Measurements from ENCODE around the gene AKAP8L. TPM values are rescaled to one million over a fixed set of nuclear protein-coding genes. Genes with fewer than 3 reads are reported as not detected.
"Not testable (repeated sequence)": the region's sequence is repeated elsewhere in the genome, so short reads cannot be mapped to it uniquely, and the experiment has no call there.

The AKAP8L gene
- total RNA-seq, 1 donor from 2014 or later = 91.4 TPM

DNA sequence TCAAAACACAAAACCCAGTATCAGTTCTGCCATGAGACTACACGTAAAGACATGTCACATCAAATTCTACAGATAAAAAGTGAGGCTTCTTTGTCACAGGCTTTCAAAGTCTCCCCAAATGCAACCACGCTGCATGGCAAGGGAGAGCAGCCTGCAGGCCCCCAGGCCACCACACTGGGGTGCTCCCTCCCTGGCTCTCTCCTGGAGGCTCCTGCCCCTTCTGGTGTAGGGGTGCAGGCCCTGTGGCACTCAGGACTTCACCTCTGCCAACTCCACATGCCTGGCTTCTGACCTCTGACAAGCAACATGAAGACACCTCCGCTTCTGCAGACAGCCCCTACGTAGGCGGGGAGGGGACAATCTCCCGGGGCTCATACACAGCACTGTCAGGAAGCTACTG, 53.5 kb downstream of the AKAP8L start:
- intact Hi-C loops (cut with micrococcal nuclease) = no loop called here

DNA sequence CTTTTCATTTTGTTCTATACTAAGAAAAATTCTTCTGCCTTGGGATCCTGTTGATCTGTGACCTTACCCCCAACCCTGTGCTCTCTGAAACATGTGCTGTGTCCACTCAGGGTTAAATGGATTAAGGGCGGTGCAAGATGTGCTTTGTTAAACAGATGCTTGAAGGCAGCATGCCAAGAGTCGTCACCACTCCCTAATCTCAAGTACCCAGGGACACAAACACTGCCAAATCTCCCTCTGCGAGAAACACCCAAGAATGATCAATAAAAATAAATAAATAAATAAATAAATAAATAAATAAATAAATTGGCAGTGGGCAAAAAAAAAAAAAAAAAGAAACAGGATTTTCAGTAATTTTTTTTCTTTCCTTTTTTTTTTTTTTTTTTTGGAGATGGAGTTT, 55.0 kb downstream of the AKAP8L start:
- intact Hi-C loops (cut with micrococcal nuclease) = not testable (repeated sequence)

DNA sequence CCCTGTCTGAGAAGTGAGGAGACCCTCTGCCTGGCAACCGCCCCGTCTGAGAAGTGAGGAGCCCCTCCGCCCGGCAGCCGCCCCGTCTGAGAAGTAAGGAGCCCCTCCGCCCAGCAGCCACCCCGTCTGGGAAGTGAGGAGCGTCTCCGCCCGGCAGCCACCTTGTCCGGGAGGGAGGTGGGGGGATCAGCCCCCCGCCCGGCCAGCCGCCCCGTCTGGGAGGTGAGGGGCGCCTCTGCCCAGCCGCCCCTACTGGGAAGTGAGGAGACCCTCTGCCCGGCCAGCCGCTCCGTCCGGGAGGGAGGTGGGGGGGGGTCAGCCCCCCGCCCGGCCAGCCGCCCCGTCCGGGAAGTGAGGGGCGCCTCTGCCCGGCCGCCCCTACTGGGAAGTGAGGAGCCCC, 55.7 kb downstream of the AKAP8L start:
- intact Hi-C loops (cut with micrococcal nuclease) = not testable (repeated sequence)

DNA sequence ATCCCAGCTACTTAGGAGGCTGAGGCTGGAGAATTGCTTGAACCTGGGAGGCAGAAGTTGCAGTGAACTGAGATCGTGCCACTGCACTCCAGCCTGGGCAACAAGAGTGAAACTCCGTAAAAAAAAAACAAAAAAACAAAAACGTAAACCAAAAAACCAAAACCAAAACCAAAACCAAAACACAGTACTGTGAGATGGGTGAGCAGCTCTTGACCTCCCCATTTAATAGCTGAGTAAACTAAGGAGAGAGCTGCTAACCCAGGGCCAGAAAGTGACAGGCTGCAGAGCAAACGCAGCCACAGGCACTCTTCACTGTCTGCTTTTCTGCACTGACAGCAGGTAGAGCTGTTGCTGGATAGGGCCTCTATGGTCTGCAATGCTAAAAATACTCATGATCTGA, 58.8 kb downstream of the AKAP8L start:
- intact Hi-C loops (cut with micrococcal nuclease) = not testable (repeated sequence)

DNA sequence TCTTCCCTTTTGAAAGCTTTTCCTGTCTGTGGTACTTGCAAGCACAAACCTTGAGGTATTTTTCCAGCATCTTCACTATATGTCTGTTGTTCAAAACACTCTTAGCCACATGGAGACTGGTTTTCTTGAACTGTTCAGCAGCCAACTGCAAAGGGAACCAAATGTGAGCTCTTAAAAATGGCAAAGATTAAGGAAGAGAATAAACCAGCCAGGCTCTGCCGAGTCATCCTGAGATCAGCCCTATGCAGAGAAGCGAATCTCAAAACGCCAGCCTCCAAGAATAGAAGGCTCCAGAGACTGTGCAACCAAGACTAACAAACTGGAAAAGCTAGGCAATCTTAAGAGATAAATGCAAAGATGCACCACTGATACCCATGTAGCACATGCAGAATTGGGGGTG, 59.9 kb downstream of the AKAP8L start:
- intact Hi-C loops (cut with micrococcal nuclease) = no loop called here

DNA sequence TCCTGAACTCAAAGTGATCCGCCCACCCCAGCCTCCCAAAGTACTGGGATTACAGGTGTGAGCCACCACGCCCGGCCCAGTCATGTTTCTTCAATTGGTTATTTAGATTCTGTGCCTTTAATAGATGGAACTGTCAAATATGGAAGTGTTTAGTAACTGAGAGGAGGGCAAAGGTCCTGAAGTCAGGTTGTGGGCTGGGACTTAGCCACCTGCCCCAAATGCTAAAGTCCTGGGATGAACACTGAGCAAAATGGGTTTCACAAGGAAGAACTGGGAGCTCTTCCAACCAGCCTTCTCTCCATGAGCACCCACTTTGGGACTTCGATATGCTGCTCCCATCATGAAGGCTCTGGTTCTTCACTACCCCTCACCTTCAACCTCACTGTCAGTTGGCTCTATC, 60.9 kb downstream of the AKAP8L start:
- intact Hi-C loops (cut with micrococcal nuclease) = no loop called here

DNA sequence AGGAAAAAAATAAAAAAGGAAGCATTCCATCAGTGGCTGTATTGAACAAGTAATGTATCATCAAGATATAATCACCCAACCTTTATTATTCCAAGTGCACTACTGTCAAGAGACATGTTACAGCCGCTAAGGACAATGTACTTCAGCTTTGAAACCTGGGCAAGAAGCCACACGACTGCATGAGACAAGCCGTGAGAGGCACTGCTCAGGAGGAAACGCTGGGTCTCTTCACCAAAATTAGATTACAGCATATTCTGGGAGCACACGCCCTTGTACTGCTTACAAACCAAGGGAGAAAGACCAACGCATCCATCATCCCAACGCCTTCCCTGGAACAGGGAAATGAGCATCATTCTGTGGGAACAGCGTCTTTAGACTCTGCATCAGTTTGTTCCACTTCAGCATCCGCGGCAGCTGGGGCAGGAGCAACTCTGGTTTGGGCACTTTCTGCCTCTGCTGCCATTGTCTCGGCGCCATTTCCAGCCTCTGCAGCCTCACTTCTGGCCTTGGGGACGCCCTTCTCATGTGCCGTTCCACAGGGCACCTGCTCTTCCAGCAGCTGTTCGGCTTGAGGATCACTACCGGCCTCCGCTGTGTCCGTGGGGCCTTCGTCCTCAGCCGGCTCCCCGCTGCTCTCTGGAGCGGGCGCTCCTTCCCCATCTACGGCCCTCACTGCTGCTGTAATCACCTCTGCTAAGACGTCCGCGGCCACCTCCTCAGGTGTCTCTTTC, 64.1 kb downstream of the AKAP8L start:
- intact Hi-C loops (cut with micrococcal nuclease) = no loop called here

DNA sequence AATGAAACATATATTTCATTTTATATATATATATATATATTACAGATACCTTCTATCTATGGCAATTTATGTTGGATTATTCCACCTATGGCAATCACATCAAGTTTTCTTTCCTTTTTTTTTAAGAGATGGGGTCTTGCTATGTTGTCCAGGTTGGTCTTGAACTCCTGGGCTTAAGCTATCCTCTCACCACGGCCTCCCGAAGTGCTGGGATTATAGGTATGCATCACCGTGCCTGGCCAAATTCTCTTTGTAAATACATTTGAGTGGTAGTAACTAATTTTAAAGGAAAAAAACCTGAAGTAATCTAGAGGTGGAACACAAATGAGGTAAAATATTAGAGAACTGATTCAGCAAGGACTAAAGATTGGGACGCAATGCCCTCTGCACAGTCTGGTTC, 64.9 kb downstream of the AKAP8L start:
- intact Hi-C loops (cut with micrococcal nuclease) = no loop called here

DNA sequence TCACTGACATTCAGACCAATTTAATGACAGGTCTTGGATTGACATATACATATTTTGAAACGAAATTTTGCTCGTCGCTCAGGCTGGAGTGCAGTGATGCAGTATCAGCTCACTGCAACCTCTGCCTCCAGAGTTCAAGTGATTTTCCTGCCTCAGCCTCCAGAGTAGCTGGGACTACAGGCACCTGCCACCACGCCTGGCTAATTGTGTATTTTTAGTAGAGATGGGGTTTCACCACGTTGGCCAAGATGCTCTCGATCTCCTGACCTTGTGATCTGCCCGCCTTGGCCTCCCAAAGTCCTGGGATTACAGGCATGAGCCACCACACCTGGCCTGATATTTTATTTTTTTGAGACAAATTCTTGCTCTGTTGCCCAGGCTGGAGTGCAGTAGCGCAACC, 66.3 kb downstream of the AKAP8L start:
- intact Hi-C loops (cut with micrococcal nuclease) = not testable (repeated sequence)

DNA sequence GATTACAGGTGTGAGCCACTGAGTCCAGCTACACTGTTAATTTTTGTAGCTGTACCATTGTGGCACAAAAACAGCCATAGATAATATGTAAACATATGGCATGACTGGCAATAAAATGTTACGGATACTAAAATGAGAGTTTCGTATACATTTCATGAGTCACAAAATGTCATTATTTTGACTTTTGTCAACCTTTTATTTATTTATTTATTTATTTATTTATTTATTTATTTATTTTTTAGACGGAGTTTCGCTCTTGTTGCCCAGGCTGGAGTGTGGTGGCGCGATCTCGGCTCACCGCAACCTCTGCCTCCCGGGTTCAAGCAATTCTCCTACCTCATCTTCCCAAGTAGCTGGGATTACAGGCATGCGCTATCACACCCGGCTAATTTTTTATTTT, 77.5 kb downstream of the AKAP8L start:
- intact Hi-C loops (cut with micrococcal nuclease) = not testable (repeated sequence)

DNA sequence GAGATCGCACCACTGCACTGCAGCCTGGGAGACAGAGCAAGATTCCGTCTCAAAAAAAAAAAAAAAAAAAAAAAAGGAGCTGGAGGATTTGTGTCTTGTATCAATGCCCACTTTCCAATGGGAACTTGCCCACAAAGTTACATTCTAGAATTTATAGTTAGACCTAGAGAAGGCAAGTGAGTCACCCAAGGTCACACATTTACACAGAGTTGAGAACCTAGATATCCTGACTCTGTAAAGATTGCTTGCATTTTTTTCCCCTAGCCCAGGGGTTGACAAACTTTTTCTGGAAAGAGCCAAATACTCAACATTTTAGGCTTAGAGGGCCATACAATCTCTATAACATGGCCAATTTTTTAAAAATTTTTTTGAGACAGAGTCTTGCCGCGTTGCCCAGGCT, 78.7 kb downstream of the AKAP8L start:
- intact Hi-C loops (cut with micrococcal nuclease) = no loop called here

DNA sequence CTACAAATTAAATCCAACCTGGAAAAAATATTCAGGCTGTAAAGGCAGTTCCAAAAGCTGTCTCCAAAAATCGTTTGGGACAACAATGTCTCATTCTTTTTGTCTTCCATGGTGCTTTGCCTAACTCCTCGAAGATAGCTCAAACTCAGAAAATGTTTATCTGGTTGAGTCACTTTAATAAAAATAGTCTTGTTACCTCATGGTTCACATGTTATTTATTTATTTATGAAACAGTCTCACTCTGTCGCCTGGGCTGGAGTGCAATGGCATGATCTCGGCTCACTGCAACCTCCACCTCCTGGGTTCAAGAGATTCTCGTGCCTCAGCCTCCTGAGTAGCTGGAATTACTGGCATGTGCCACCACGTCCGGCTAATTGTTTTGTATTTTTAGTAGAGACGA, 81.6 kb downstream of the AKAP8L start:
- intact Hi-C loops (cut with micrococcal nuclease) = loop anchor here (10.0 kb wide), 1 partner anchor 78 kb away; the partner anchor contains the start of gene AKAP8L

DNA sequence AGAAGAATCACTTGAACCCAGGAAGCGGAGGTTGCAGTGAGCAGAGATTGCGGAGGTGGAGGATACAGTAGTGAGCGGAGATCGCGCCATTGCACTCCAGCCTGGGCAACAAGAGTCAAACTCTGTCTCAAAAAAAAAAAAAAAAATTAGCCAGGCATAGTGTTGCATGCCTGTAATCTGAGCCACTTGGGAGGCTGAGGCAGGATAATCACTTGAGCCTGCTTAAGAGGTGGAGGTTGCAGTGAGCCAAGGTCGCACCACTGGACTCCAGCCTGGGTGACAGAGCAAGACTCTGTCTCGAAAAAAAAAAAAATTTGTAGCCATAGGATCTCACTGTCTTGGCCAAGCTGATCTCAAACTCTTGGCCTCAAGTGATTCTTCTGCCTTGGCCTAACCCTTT, 82.8 kb downstream of the AKAP8L start:
- intact Hi-C loops (cut with micrococcal nuclease) = loop anchor here (10.0 kb wide), 1 partner anchor 79 kb away; the partner anchor contains the start of gene AKAP8L

DNA sequence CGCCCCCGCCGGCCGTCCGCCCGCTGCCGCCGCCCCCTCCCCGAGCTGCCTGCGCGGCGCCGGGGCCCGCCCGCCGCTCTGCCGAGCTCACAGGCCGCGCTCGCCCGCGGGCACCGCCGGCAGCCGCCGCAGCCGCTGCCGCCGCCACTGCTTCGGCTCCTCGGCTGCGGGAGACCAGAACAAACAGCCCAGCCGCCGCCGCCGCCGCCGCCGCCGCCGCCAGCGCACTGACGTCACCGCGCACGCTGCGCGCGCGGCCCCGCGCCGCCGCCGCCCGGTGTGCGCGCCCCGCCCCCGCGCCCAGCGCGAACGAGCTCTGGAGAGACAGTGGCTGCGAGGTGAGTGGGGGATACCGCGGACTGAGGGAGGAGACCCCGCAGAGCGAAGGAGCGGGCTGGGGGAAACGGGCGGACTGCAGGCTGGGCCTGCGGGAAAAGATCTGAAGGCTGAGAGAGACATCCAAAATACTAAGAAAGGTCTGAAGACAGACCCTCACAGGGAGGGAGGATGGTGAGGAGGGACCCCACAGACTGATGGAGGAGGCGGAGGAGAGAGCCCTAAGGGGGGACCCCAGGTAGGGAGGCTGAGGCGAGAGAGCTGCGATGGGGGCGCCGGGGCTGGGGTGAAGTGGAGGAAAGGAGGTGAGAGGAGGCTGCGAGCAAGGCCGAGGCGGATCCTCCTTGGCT, 86.3 kb downstream of the AKAP8L start, which contains the start of gene BRD4:
BRD4 (minus strand) TSS at position 229 of the 686 bp plus-strand sequence. CDS start 59,440 bp downstream, outside the sequence.
- intact Hi-C loops (cut with micrococcal nuclease) = loop anchor here (1.0 to 10.0 kb wide), 3 partner anchors 82 to 855 kb away; partner anchors contain the start of genes AKAP8L and FAM32A

DNA sequence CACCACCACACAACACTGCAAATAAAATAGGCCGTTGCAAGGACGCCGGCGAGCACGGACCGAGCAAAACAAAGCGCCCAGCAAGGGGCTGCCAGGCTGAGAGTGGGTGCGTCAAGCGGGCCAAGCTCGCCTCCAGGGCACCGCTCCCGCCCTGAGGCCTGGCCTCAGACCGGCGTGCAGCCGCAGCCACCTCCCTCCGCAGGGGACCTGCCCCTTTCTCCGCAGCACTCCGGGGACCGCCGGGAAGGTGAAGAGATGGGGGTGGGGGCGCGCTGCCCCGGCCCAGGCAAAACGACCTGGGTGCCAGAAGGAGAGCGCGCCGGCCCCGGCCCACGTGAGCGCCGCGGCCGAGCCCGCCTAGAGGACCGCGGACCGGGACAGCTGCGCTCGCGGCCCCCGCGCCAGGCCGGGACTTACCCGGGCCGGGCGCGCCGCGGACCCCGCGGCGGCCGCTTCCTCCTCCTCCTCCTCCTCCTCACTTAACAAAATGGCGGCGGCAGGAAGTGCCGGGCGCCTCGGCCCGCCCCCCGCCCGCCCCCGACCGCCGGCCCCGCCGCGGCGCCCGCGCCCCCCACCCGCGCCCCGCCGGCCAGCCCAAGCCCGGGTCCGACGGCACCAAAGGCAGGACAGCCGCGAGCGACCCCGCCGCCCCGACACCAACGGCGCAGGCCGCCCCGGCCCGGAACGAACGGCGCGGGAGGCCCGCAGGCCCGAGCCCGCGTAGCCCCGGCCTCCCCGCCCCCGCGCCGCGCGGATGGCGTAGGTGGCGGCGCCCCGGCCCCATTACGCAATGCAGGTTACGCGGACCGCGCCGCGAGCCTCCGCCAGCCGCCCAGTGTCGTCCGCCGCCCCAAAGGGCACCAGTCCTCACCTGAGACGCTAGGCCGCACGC, 87.1 kb downstream of the AKAP8L start:
- intact Hi-C loops (cut with micrococcal nuclease) = loop anchor here (1.0 to 10.0 kb wide), 8 partner anchors 35 to 856 kb away; partner anchors contain the start of genes AKAP8, AKAP8L and FAM32A

DNA sequence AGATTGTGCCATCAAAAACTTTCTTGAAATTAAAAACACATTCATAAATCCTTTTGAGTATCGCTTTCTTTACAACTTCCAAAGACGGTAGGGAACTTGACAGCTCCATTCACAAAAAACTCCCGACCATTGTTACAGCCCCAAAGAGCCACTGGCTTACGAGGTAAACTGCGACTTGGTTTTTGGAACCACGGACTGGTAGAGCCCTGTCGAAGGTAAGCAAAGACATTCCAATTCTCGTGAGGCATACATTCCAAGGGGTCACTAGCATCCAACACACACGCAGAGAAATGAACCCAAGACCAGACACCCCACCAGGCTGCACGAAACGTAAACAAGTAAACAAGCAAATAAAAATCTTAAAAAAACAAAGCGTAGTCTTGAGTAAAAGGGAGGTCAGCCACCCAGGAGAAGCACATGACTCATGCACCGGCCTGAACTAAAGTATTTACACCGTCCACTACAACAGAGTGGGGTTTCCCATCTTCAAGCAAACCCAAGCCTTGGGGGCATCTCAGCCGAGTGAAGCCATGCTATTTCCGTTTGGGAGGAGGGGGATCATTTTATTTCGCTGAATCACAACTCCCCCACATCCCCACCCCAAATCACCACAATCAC, 87.9 kb downstream of the AKAP8L start:
- intact Hi-C loops (cut with micrococcal nuclease) = loop anchor here (1.0 to 10.0 kb wide), 7 partner anchors 34 to 856 kb away; partner anchors contain the start of genes AKAP8, AKAP8L and FAM32A

Other genes starting within 250 kb of the AKAP8L start
- not detected in 2 replicates for gene NOTCH3, start 218.0 kb downstream of the AKAP8L start, total RNA-seq
- gene EPHX3, start 186.5 kb downstream of the AKAP8L start, total RNA-seq = 1.3 TPM in 1 of 2 replicates, not detected in the other
- 122 and 126 TPM in 2 replicates for gene BRD4, start 86.4 kb downstream of the AKAP8L start, total RNA-seq
- 53.5 and 57.5 TPM in 2 replicates for gene AKAP8, start 39.2 kb downstream of the AKAP8L start, total RNA-seq
- 40.7 and 44.8 TPM in 2 replicates for gene WIZ, start 31.0 kb upstream of the AKAP8L start, total RNA-seq
- 220 and 228 TPM in 2 replicates for gene RASAL3, start 45.6 kb upstream of the AKAP8L start, total RNA-seq
- 0.25 and 0.34 TPM in 2 replicates for gene PGLYRP2, start 60.5 kb upstream of the AKAP8L start, total RNA-seq
- 0.41 and 0.49 TPM in 2 replicates for gene CYP4F22, start 89.5 kb upstream of the AKAP8L start, total RNA-seq
- gene CYP4F8, start 196.2 kb upstream of the AKAP8L start, total RNA-seq = not detected in 2 replicates
- 0.05 TPM in 1 of 2 replicates, not detected in the other for gene CYP4F3, start 221.9 kb upstream of the AKAP8L start, total RNA-seq

All from T-helper 1 cell treated with Interleukin-12 subunit alpha and Interleukin-12 subunit beta and Interleukin-4 antibody, amounts not matched to agents 30 ng/mL and 1 ng/mL, for 36 hours (primary cell).